Activated naive CD8-positive, alpha-beta T cell treated with anti-CD3 and anti-CD28 coated beads for 36 hours (primary cell): ENCODE data around the gene GLG1. TPM values are rescaled to one million over a fixed set of nuclear protein-coding genes. Genes with fewer than 3 reads are reported as not detected.
"Not testable (repeated sequence)": the region's sequence is repeated elsewhere in the genome, so short reads cannot be mapped to it uniquely, and the experiment has no call there.

Source experiments
- DNase-seq: peaks from one replicate; pipeline ENCODE4 v3.0.0; 2021
- H3K27ac Mint-ChIP-seq: one replicate; pipeline ENCODE4 v1.8.0; 2022; ENCODE audit warnings: mild to moderate bottlenecking, moderate library complexity, mixed read lengths
- H3K27me3 Mint-ChIP-seq: one replicate; pipeline ENCODE4 v1.8.0; 2022; ENCODE audit warnings: mild to moderate bottlenecking, mixed read lengths
- H3K36me3 Mint-ChIP-seq: one replicate; pipeline ENCODE4 v1.8.0; 2021; ENCODE audit warnings: mild to moderate bottlenecking, mixed read lengths
- H3K4me1 Mint-ChIP-seq: one replicate; pipeline ENCODE4 v1.8.0; 2021; ENCODE audit warnings: mixed read lengths
- H3K4me3 Mint-ChIP-seq: one replicate; pipeline ENCODE4 v1.8.0; 2022; ENCODE audit warnings: mild to moderate bottlenecking, moderate library complexity, mixed read lengths
- H3K9me3 Mint-ChIP-seq: one replicate; pipeline ENCODE4 v1.8.0; 2022; ENCODE audit warnings: mixed read lengths
- total RNA-seq, 2 experiments: library from RNA; stranded (reverse); gene quantifications; one replicate each; pipeline ENCODE4 v1.2.3, GENCODE V29; 2021

Gene GLG1
- total RNA-seq, 2 experiments from 2014 or later: 58.7 to 60.8 TPM

DNA sequence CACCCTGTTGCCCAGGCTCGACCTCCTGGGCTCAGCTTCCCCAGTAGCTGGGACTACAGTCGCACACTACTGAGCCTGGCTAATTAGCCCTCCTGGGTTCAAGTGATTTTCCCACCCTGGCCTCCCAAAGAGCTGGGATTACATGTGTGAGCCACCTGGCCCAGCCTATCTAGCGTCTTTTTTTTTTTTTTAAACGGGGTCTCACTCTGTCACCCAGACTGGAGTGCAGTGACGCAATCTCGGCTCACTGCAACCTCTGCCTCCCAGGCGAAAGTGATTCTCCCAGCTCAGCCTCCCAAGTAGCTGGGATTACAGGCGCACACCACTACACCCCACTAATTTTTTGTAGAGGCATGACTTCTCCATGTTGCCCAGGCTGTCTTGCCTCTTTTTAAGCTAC, 33.3 kb downstream of the GLG1 start:
- H3K4me3 Mint-ChIP-seq: no peak overlapping the region
- no peaks in the 10 kb centered on the region for H3K27me3 Mint-ChIP-seq
- no peak overlapping the region for H3K27ac Mint-ChIP-seq
- DNase-seq: no peak
- H3K4me1 Mint-ChIP-seq: peaks cover 66% of the 10 kb centered on the region
- peaks cover 12% of the 10 kb centered on the region for H3K36me3 Mint-ChIP-seq
- no peaks in the 10 kb centered on the region for H3K9me3 Mint-ChIP-seq

GRCh38 chr16:74570412-74571301, 36.3 kb downstream of the GLG1 start:
- Mint-ChIP-seq H3K27ac (no peak overlapping the region), H3K27me3 (no peaks in the 10 kb centered on the region), H3K9me3 (no peaks in the 10 kb centered on the region), H3K36me3 (peaks cover 14% of the 10 kb centered on the region), H3K4me1 (peaks cover 68% of the 10 kb centered on the region), H3K4me3 (no peak overlapping the region)
- no peak for DNase-seq

DNA sequence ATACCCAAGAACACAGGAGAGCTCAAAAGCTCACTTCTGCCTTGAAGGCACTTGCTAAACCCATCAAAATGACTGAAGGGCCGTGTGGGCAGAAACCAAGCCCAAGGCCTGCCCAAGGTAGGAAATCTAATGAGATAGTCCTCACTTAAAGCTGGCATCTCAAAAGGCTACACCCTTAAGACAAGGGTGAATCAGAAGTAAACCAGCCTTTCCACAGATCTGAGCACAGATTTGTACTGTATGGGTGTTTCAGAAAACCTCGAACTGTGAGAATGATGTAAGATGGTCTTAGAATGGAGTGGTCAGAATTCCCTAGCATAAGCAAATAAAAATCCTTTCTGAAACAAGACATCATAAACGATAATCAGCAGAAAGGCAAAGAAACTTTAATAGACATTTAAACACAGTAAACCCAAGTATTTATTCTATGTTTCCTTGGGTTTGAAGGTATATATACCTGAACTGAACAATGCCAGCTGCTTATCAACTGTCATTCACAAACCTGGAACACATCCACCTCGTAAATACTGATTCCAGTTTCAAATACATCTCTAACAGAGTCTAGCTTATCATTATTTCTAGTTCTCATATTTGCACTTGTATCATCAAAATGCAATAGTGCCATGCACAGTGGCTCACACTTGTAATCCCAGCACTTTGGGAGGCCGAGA, 37.8 kb downstream of the GLG1 start:
- H3K4me3 Mint-ChIP-seq: no peak overlapping the region
- peaks cover 73% of the 10 kb centered on the region for H3K4me1 Mint-ChIP-seq
- H3K27ac Mint-ChIP-seq: no peak overlapping the region
- no peak for DNase-seq
- H3K36me3 Mint-ChIP-seq: peaks cover 13% of the 10 kb centered on the region
- no peaks in the 10 kb centered on the region for H3K27me3 Mint-ChIP-seq
- H3K9me3 Mint-ChIP-seq: no peaks in the 10 kb centered on the region

- H3K4me1 Mint-ChIP-seq: peaks cover 77% of the 10 kb centered on the region
- no peaks in the 10 kb centered on the region for H3K9me3 Mint-ChIP-seq
- peaks cover 21% of the 10 kb centered on the region for H3K36me3 Mint-ChIP-seq
- no peak for DNase-seq
- no peaks in the 10 kb centered on the region for H3K27me3 Mint-ChIP-seq
- no peak overlapping the region for H3K27ac Mint-ChIP-seq
- no peak overlapping the region for H3K4me3 Mint-ChIP-seq
Measured at GRCh38 chr16:74567901-74568300, 39.0 kb downstream of the GLG1 start.

DNA sequence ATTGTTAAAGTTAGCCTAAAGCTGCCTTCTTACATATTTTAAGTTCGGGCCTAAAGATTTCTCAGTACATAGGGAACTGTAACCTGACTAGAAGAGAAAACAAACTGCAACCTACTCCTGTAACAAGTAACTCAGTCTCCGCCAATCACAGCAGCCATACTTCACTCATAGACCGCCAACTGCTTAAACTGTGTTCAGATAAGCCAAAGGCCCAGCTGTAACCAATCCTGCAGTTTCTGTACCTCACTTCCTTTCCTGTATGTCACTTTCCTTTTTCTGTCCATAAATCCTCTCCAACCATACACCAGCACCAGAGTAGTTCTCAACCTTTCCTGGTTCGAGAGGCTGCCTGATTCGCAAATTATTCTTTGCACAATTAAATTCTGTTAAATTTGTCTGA, 41.5 kb downstream of the GLG1 start:
- Mint-ChIP-seq H3K9me3 (no peaks in the 10 kb centered on the region), H3K4me3 (no peak overlapping the region), H3K36me3 (peaks cover 19% of the 10 kb centered on the region), H3K4me1 (peaks cover 73% of the 10 kb centered on the region), H3K27ac (peak overlapping the region; percentile 35), H3K27me3 (no peaks in the 10 kb centered on the region)
- no peak for DNase-seq

- DNase-seq: no peak
- Mint-ChIP-seq H3K4me3 (no peak overlapping the region), H3K9me3 (no peaks in the 10 kb centered on the region), H3K4me1 (peaks cover 74% of the 10 kb centered on the region), H3K36me3 (peaks cover 18% of the 10 kb centered on the region), H3K27me3 (no peaks in the 10 kb centered on the region), H3K27ac (peak overlapping the region; percentile 59)
Measured at GRCh38 chr16:74564451-74564984, 42.4 kb downstream of the GLG1 start.

- Mint-ChIP-seq H3K4me1 (peaks cover 73% of the 10 kb centered on the region), H3K27ac (peak overlapping the region; percentile 59), H3K36me3 (peaks cover 18% of the 10 kb centered on the region), H3K9me3 (no peaks in the 10 kb centered on the region), H3K4me3 (no peak overlapping the region), H3K27me3 (no peaks in the 10 kb centered on the region)
- DNase-seq: peak; percentile 18
Measured at GRCh38 chr16:74563828-74564263, 43.1 kb downstream of the GLG1 start.

DNA sequence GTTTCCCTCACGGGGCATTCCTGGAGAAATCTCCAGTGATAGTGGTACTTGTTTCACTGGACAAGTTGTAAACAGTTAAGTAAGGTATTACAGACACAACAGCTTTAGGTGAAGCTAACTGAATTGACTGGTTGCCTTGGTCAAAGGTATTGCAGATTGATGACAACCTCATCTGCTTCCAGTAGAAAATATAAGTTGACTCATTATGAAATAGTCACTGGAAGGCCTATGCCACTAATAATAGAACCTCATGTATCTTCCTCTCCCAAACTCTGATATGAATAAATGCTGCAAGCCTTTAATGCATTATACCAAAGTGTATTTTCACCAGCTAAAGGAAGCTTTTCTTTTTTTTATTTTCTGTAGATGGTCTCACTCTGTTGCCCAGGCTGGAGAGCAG, 44.8 kb downstream of the GLG1 start:
- Mint-ChIP-seq H3K9me3 (no peaks in the 10 kb centered on the region), H3K27ac (no peak overlapping the region), H3K4me3 (no peak overlapping the region), H3K4me1 (peaks cover 75% of the 10 kb centered on the region), H3K27me3 (no peaks in the 10 kb centered on the region), H3K36me3 (peaks cover 18% of the 10 kb centered on the region)
- DNase-seq: no peak

DNA sequence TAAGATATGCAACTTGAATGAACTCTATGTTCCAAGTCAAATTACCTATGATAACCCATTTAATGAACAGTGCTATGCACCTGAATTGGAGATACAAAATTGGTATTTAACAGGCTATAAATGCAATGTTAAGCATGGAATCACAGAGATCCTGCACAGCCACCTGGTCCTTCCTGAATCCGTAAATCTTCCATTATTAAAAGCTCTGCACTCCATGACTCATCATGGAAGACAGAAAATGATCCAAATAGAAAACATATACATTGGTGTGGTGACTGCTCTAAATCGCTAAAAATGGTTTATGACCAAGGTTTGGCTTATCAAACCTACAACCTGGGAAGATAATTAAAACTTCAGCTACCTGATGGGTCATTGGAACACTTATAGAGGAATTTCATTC, 45.3 kb downstream of the GLG1 start:
- H3K9me3 Mint-ChIP-seq: no peaks in the 10 kb centered on the region
- peaks cover 73% of the 10 kb centered on the region for H3K4me1 Mint-ChIP-seq
- H3K36me3 Mint-ChIP-seq: peaks cover 18% of the 10 kb centered on the region
- H3K27ac Mint-ChIP-seq: no peak overlapping the region
- no peak overlapping the region for H3K4me3 Mint-ChIP-seq
- no peak for DNase-seq
- H3K27me3 Mint-ChIP-seq: no peaks in the 10 kb centered on the region

- Mint-ChIP-seq H3K4me3 (no peak overlapping the region), H3K36me3 (peaks cover 17% of the 10 kb centered on the region), H3K27me3 (no peaks in the 10 kb centered on the region), H3K4me1 (peaks cover 69% of the 10 kb centered on the region), H3K27ac (no peak overlapping the region), H3K9me3 (no peaks in the 10 kb centered on the region)
- DNase-seq: no peak
Measured at GRCh38 chr16:74560912-74561311, 46.0 kb downstream of the GLG1 start.

DNA sequence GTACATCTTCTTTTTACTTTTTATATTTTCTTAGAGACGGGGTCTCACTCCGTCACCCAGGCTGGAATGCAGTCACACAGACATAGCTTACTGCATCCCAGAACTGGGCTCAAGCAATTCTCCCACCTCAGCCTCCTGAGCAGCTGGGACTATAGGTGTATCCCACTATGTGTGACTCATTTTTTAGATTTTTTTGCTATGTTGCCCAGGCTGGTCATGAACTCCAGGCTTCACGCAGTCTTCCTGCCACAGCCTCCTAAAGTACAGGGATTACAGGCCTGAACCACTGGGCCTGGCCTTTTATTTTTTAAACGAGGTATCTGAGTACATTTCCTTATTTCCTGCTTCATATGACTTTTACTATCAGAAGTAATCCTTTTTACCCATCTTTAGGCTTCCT, 48.0 kb downstream of the GLG1 start:
- Mint-ChIP-seq H3K9me3 (no peaks in the 10 kb centered on the region), H3K4me3 (no peak overlapping the region), H3K4me1 (peaks cover 49% of the 10 kb centered on the region)

GRCh38 chr16:74557275-74557674, 49.6 kb downstream of the GLG1 start:
- Mint-ChIP-seq H3K4me3 (no peak overlapping the region), H3K9me3 (no peaks in the 10 kb centered on the region), H3K36me3 (peaks cover 1% of the 10 kb centered on the region), H3K4me1 (peaks cover 36% of the 10 kb centered on the region), H3K27ac (peak overlapping the region; percentile 43), H3K27me3 (no peaks in the 10 kb centered on the region)
- DNase-seq: no peak

More for the DNA sequence above, 48.0 kb downstream of the GLG1 start:
- Mint-ChIP-seq H3K27me3 (no peaks in the 10 kb centered on the region), H3K36me3 (peaks cover 9% of the 10 kb centered on the region), H3K27ac (peak overlapping the region; percentile 75)
- DNase-seq: no peak

GRCh38 chr16:74556375-74556922, 50.5 kb downstream of the GLG1 start:
- H3K27me3 Mint-ChIP-seq: no peaks in the 10 kb centered on the region
- H3K4me1 Mint-ChIP-seq: peaks cover 32% of the 10 kb centered on the region
- DNase-seq: no peak
- H3K9me3 Mint-ChIP-seq: no peaks in the 10 kb centered on the region
- peaks cover 1% of the 10 kb centered on the region for H3K36me3 Mint-ChIP-seq
- H3K4me3 Mint-ChIP-seq: no peak overlapping the region
- no peak overlapping the region for H3K27ac Mint-ChIP-seq

GRCh38 chr16:74552357-74552756, 54.6 kb downstream of the GLG1 start:
- H3K9me3 Mint-ChIP-seq, H3K27ac Mint-ChIP-seq, H3K36me3 Mint-ChIP-seq, H3K27me3 Mint-ChIP-seq, DNase-seq, H3K4me3 Mint-ChIP-seq: not testable (repeated sequence)
- peaks cover 14% of the 10 kb centered on the region for H3K4me1 Mint-ChIP-seq
